Esophagus muscularis mucosa (tissue), 3 donors: Measurements from ENCODE around the gene DDR1.

Experiments used
- EP300 ChIP-seq: sonication (generic); formaldehyde crosslinking; IDR thresholded peaks from one replicate; pipeline ENCODE4 v1.6.1; 2017; ENCODE audit warnings: antibody characterized with exemption
- POLR2AphosphoS5 ChIP-seq, 2 donors: sonication (generic); formaldehyde crosslinking; IDR thresholded peaks; one replicate each; pipeline ENCODE4 v1.6.1; 2017; ENCODE audit warnings: antibody characterized with exemption in 2 of 2

DNA sequence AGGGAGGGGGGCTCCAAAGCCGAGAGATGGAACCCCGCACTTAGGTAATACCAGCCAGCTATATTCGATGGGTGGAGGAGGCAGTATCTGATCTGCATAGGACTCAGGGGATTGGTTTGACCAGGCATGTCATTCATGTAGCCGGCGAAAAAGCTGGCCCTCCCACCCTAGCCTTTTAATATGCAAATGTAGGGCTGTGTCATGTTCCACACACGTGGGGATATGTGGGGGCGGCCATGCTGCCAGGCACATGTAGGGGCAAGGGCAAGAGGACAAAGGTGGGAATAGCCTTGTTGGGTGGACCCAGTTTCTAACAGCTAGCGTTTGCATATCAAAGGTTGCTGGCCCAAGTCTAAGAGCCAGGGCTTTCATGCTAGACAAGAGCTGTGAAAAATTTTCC lies 39.1 kb upstream of the DDR1 start:
- TF ChIP-seq POLR2AphosphoS5 (IDR thresholded peaks at IDR 0.05) (no peak), EP300 (no peak)
